ENCODE measurements around the gene TAS2R4. TPM values are rescaled to one million over a fixed set of nuclear protein-coding genes. Genes with fewer than 3 reads are reported as not detected.
"Not testable (repeated sequence)": the region's sequence is repeated elsewhere in the genome, so short reads cannot be mapped to it uniquely, and the experiment has no call there.

The TAS2R4 gene
- total RNA-seq, 2 experiments from 2014 or later, result 1.2 to 1.6 TPM

DNA sequence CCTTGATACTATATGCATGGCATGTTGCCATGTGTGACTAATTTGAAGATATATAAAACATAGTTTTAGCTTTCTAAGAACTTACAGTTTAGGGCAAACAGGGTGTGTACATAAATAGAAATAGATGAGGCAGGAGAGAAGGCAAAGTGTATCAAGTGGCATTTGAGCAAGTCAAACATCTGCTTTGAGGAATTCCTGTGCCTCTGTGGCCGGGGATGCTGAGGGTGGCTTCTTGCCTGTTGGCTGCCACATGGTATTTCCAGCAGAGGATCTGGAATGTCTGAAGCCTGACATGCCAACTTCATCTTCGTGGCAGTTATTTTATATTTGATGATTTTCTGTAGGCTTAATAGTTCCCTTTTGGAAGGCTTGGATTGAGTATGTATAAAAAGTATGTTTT is 32.3 kb upstream of the TAS2R4 start:
- H3K79me2 ChIP-seq (ENCODE audit: insufficient read depth, low read depth, low read length), result peaks cover 38% of the 10 kb centered on the region

DNA sequence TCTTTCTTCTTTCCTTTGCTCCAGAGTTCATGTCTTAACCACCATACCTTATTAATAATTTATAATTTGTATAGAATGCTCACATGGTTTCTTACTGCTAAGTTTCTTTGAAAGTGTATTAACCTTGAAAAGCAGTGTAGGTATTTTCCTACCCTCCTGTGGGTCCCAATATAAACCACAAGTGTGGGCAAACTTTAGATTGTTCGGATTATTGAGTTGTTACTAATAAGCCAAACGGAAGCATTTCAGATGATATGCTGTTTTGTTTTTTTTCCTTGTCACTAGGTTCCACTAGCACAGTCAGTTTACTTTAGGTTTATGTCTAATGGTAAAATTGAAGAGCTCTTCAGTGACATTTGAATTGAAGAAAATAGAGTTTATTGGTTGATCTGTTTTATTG is 28.1 kb upstream of the TAS2R4 start:
- no TSS peak for BruUV-seq (replicated peaks)
- Histone ChIP-seq H3K9me2 (ENCODE audit: insufficient read depth, low read length) (no peaks in the 10 kb centered on the region), H3K4me3 (ENCODE audit: low read depth, low read length, poor library complexity, severe bottlenecking) (no peak overlapping the region), H3K9me3 (ENCODE audit: low read length) (peaks cover 40% of the 10 kb centered on the region), H3K79me2 (ENCODE audit: insufficient read depth, low read depth, low read length) (peaks cover 12% of the 10 kb centered on the region; the same call in 1 of the 2 replicates), H3K4me1 (ENCODE audit: insufficient read depth, low read length, poor library complexity, severe bottlenecking) (no peaks in the 10 kb centered on the region), H3K27ac (ENCODE audit: low read depth, low read length, poor library complexity, severe bottlenecking) (no peak overlapping the region), H3K36me3 (ENCODE audit: insufficient read depth, low read length) (peaks cover 100% of the 10 kb centered on the region), H3K4me2 (ENCODE audit: low read length) (no peak overlapping the region), H2AFZ (ENCODE audit: low read length) (no peak overlapping the region), H4K20me1 (ENCODE audit: insufficient read depth, low read length) (no peaks in the 10 kb centered on the region)
- intact Hi-C loops (cut with micrococcal nuclease; ENCODE audit: unreplicated experiment), result no loop called here
- ChIA-PET CTCF (ENCODE audit: unreplicated experiment) (no interaction called here), POLR2A (interaction anchor here (0.6 to 0.7 kb wide), 2 partner anchors 15 to 58 kb away, joined by 3 read pairs; no protein-coding TSS in a partner anchor)
- TF ChIP-seq EZH2phosphoT487 (IDR thresholded peaks at IDR 0.05; ENCODE audit: borderline replicate concordance, low read depth, low read length), result no peak
- TF ChIP-seq, protein P1, sequence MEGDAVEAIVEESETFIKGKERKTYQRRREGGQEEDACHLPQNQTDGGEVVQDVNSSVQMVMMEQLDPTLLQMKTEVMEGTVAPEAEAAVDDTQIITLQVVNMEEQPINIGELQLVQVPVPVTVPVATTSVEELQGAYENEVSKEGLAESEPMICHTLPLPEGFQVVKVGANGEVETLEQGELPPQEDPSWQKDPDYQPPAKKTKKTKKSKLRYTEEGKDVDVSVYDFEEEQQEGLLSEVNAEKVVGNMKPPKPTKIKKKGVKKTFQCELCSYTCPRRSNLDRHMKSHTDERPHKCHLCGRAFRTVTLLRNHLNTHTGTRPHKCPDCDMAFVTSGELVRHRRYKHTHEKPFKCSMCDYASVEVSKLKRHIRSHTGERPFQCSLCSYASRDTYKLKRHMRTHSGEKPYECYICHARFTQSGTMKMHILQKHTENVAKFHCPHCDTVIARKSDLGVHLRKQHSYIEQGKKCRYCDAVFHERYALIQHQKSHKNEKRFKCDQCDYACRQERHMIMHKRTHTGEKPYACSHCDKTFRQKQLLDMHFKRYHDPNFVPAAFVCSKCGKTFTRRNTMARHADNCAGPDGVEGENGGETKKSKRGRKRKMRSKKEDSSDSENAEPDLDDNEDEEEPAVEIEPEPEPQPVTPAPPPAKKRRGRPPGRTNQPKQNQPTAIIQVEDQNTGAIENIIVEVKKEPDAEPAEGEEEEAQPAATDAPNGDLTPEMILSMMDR (conservative IDR thresholded peaks at IDR 0.05; ENCODE audit: low read length), result no peak
- DNase-seq (ENCODE audit: low spot score), result no peak

More for the DNA sequence above, 32.3 kb upstream of the TAS2R4 start:
- H4K20me1 ChIP-seq (ENCODE audit: insufficient read depth, low read length), result peaks cover 6% of the 10 kb centered on the region; the same call in 1 of the 2 replicates
- no peak overlapping the region for H3K27ac ChIP-seq (ENCODE audit: low read depth, low read length, poor library complexity, severe bottlenecking)
- TF ChIP-seq EZH2phosphoT487 (IDR thresholded peaks at IDR 0.05; ENCODE audit: borderline replicate concordance, low read depth, low read length), result no peak
- no peaks in the 10 kb centered on the region for H3K9me2 ChIP-seq (ENCODE audit: insufficient read depth, low read length)
- peaks cover 9% of the 10 kb centered on the region; the same call in 1 of the 2 replicates for H3K9me3 ChIP-seq (ENCODE audit: low read length)
- BruUV-seq (replicated peaks), result no TSS peak
- intact Hi-C loops (cut with micrococcal nuclease; ENCODE audit: unreplicated experiment), result no loop called here
- H2AFZ ChIP-seq (ENCODE audit: low read length), result no peak overlapping the region
- no peak overlapping the region for H3K4me3 ChIP-seq (ENCODE audit: low read depth, low read length, poor library complexity, severe bottlenecking)
- H3K4me1 ChIP-seq (ENCODE audit: insufficient read depth, low read length, poor library complexity, severe bottlenecking), result peaks cover 17% of the 10 kb centered on the region
- H3K4me2 ChIP-seq (ENCODE audit: low read length), result no peak overlapping the region
- no peak for DNase-seq (ENCODE audit: low spot score)
- peaks cover 99% of the 10 kb centered on the region for H3K36me3 ChIP-seq (ENCODE audit: insufficient read depth, low read length)
- ChIA-PET POLR2A (no interaction called here), CTCF (ENCODE audit: unreplicated experiment) (no interaction called here)

DNA sequence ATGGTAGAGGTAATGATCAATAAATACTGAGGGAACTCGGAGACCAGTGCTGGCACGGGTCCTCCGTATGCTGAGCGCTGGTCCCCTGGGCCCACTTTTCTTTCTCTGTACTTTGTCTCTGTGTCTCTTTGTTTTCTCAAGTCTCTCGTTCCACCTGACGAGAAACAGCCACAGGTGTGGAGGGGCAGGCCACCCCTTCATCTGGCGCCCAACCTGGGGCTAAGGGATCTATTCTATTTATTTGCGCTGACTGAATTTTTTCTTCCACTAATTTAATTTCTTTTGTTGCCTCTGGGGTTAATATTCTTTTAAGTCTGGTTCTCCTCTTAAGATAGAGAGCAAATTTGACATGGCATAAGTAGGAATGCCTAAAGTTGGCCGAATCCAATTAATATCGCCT is 24.6 kb upstream of the TAS2R4 start:
- H4K20me1 ChIP-seq (ENCODE audit: insufficient read depth, low read length); POLR2A ChIA-PET; H3K4me3 ChIP-seq (ENCODE audit: low read depth, low read length, poor library complexity, severe bottlenecking); H2AFZ ChIP-seq (ENCODE audit: low read length); H3K9me2 ChIP-seq (ENCODE audit: insufficient read depth, low read length); H3K27ac ChIP-seq (ENCODE audit: low read depth, low read length, poor library complexity, severe bottlenecking); BruUV-seq (replicated peaks); H3K4me2 ChIP-seq (ENCODE audit: low read length); H3K79me2 ChIP-seq (ENCODE audit: insufficient read depth, low read depth, low read length); CTCF ChIA-PET (ENCODE audit: unreplicated experiment); H3K4me1 ChIP-seq (ENCODE audit: insufficient read depth, low read length, poor library complexity, severe bottlenecking); intact Hi-C loops (cut with micrococcal nuclease; ENCODE audit: unreplicated experiment): not testable (repeated sequence)
- Histone ChIP-seq H3K36me3 (ENCODE audit: insufficient read depth, low read length) (peaks cover 100% of the 10 kb centered on the region), H3K9me3 (ENCODE audit: low read length) (peaks cover 40% of the 10 kb centered on the region)
- DNase-seq (ENCODE audit: low spot score), result peak; percentile 31

DNA sequence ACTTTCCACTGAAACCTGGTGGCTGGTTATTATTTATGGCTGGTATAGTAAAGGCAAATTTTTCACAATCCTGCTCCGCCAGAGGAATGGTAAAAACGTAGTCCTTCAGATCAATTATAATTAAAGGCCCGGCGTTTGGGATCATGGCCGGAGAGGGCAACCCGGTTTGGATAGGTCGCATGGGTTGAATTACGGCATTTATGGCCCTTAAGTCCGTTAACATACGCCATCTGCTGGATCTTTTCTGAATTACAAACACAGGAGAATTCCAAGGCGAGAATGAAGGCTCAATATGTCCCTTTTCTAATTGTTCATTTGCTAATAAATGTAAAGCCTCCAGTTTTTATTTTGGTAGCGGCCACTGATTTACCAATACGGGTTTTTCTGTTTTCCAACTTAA is 23.8 kb upstream of the TAS2R4 start:
- no peaks in the 10 kb centered on the region; the same call in 1 of the 2 replicates for H4K20me1 ChIP-seq (ENCODE audit: insufficient read depth, low read length)
- H3K36me3 ChIP-seq (ENCODE audit: insufficient read depth, low read length), result peaks cover 100% of the 10 kb centered on the region
- no peak overlapping the region for H2AFZ ChIP-seq (ENCODE audit: low read length)
- H3K9me3 ChIP-seq (ENCODE audit: low read length), result peaks cover 40% of the 10 kb centered on the region
- peaks cover 7% of the 10 kb centered on the region; the same call in 1 of the 2 replicates for H3K79me2 ChIP-seq (ENCODE audit: insufficient read depth, low read depth, low read length)
- TF ChIP-seq, protein P1 (conservative IDR thresholded peaks at IDR 0.05; ENCODE audit: low read length), result peak; percentile 70
- no peak for TF ChIP-seq EZH2phosphoT487 (IDR thresholded peaks at IDR 0.05; ENCODE audit: borderline replicate concordance, low read depth, low read length)
- no peak overlapping the region for H3K4me2 ChIP-seq (ENCODE audit: low read length)
- no peak overlapping the region for H3K4me3 ChIP-seq (ENCODE audit: low read depth, low read length, poor library complexity, severe bottlenecking)
- H3K27ac ChIP-seq (ENCODE audit: low read depth, low read length, poor library complexity, severe bottlenecking), result no peak overlapping the region
- BruUV-seq (replicated peaks), result no TSS peak
- H3K9me2 ChIP-seq (ENCODE audit: insufficient read depth, low read length), result no peaks in the 10 kb centered on the region
- intact Hi-C loops (cut with micrococcal nuclease; ENCODE audit: unreplicated experiment), result no loop called here
- ChIA-PET CTCF (ENCODE audit: unreplicated experiment) (no interaction called here), POLR2A (no interaction called here)
- peak; percentile 13 for DNase-seq (ENCODE audit: low spot score)
- H3K4me1 ChIP-seq (ENCODE audit: insufficient read depth, low read length, poor library complexity, severe bottlenecking), result no peaks in the 10 kb centered on the region
